Cortex of kidney (tissue), 1 donor: Measurements from ENCODE around the gene PPBP.
"Not testable (repeated sequence)": the region's sequence is repeated elsewhere in the genome, so short reads cannot be mapped to it uniquely, and the experiment has no call there.

Experiments
- DNase-seq: peaks from one replicate; lab custom pipeline; 2025; lab: John Stamatoyannopoulos, UW

PPBP gene

DNA sequence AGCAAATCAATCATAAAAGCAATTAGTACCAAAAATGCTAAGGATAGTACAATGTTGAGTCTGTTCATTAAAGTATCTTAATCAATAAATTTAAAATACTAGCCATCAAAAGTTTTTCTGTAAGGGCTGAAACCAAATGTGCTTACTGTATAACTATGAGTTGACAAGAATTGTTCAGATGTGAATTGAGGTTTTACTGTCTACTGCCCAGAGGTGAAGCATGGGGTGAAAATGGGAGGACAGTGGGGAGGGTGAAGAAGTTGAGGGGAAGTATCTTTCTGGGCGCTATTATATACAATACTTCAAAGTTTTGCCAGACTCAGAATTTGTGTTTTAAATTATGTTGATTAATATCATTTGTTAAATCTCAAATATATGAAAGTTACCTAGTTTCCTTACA lies 4.1 kb upstream of the PPBP start:
- no peak for DNase-seq

- DNase-seq = no peak
These were observed 3.7 kb upstream of the PPBP start for GRCh38 chr4:73991742-73992000.

GRCh38 chr4:73990988-73991741 lies 3.2 kb upstream of the PPBP start:
- DNase-seq = no peak

GRCh38 chr4:73989928-73990327 lies 1.9 kb upstream of the PPBP start:
- no peak for DNase-seq

DNA sequence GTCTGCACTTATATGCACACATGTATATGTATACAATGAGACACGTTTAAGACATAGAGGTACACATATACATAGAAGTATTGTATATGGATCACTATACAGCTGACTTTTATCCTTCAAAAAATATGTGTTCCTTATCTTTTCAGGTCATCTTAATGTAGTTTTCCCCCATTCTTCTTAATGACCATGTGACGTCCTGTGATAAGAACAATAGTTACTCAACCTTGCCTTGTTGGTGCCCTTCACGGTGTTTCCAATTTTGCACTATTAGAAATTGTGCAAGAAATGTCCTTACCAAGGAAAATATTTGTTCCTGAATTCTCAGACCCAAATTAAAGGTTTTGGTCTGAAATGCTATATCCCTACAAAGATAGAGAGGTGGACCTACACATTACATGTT lies 1.0 kb upstream of the PPBP start:
- no peak for DNase-seq

GRCh38 chr4:73985528-73985852 lies 2.5 kb downstream of the PPBP start:
- no peak for DNase-seq

DNA sequence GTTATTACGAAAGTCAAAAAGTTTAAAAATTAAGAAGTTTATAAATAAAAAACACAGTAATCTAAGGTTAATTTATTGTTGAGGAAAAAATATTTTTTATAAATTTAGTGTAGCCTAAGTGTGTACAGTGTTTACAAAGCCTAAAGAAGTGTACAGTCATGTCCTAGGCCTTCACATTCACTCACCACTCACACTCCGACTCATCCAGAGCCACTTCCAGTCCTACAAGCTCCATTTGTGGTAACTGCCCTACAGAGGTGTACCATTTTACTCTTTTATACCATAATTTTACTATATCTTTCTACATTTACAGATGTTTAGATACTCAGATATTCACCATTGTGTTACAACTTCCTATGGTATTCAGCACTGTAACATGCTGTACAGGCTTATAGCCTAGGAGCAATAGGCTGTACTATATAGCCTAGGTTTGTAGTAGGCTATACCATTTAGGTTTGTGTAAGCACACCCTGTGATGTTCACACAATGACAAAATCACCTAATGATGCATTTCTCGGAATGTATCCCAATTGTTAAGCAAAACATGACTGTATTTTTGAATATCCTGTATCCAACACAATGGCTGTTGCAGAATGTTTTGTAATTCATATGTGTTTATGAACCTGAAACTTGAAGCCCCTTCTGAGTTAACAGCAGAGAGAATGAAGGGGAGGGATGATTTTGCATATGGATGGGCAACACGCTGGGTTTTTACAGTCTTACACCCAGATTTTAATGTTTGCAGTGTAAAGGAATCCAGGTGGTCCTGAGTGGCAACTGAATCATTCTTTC lies 3.1 kb downstream of the PPBP start:
- no peak for DNase-seq

DNA sequence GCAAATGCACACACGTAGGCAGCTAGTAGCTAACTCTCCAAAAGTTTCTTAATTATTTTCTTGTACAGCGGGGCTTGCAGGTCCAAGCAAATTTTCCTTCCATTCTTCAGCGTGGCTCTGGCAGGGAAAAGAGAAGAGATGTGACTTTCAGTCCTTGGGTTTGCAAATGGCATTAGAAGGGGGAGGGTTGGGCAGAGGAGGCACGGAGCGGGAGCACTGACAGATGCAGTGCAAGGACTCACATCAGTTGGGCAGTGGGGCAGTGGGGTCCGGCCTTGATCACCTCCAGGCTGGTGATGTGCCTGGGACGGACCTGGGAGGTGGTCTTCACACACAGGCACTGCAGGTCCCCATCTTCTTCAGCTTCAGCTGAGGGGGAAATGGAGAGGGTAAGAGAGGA lies 6.8 kb downstream of the PPBP start:
- not testable (repeated sequence) for DNase-seq

DNA sequence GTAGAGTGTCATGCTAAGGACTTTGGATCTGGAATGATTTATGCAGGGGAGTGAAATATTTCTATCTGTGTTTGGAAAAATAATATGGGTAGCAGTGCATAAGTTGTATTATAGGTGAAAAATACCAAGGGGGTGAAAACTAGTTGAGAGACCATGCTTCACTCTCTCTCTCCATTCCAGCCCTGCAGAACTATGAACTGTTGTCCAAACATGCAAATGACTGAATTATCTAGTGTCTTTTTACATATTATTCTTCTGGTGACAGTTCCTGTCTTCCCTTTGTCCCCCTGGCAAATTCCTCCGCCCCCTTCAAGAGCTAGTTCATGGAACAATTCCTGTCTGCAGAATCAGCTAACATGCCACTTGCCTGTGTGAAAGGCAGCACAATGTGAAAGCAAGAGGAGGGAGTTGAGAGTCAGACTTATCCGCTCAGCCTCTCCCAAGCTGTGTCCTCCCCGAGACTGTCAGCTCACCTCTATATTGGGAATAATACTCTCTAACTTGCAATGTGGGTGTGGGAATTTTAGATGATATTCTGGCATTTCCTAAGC lies 8.5 kb downstream of the PPBP start:
- DNase-seq = no peak

GRCh38 chr4:73978886-73979285 lies 9.1 kb downstream of the PPBP start:
- no peak for DNase-seq

DNA sequence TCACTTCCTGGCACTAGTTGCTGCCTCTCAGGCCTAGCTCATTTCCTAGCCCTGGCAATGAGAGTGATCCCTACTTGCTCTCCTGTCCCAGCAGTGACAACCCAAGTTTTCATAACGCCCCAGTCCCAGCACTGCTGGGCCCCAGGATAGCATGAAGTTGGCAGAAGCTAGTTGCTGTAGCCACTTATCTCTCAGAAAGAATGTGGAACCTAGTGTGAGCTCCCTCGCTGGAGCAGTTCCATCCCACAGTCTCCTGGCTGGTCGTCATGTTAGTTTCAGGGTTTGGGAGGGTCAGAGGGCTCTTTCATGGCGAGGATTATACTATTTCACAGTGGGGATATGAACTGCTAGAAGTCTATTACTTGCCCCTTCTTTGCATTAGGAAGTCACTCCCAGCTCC lies 11.3 kb downstream of the PPBP start:
- DNase-seq = no peak

- DNase-seq = no peak
These were observed 11.8 kb downstream of the PPBP start for GRCh38 chr4:73976217-73976616.

GRCh38 chr4:73974352-73974751 lies 13.6 kb downstream of the PPBP start:
- no peak for DNase-seq

GRCh38 chr4:73970945-73971344 lies 17.0 kb downstream of the PPBP start:
- DNase-seq = no peak

DNA sequence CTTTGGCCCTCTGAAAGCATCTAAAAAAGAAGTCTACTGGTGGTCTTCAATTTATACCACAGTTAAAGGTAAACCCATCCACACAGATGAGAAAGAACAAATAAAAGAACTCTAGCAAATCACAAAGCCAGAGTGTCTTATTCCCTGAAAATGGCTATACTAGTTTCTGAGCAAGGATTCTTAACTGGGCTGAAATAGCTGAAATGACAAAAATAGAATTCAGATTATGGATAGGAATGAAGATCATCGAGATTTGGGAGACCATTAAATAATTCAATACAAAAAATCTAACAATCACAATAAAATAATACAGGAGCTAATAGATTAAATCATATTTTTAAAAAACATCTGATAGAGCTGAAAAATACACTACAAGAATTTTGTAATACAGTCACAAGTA lies 18.0 kb downstream of the PPBP start:
- DNase-seq = no peak

DNA sequence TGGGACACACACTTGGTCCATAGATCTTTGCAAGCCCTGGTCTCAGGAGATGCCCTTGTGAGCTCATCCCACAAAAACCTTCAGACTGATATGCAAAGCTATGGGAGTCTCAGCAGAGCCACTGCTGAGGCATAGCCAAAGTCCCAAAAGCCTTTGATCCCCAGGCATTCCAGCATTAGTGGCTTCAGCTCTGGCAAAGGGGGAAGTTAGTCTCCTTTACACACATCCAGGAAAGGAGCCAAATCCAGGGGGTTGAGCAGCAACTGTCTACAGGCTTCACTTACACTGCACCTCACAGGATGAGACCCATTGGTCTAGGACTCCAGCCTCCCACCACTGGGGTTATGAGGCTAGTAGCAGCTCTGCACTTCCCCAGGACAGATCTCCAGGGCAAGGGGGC lies 20.1 kb downstream of the PPBP start:
- DNase-seq = no peak

DNA sequence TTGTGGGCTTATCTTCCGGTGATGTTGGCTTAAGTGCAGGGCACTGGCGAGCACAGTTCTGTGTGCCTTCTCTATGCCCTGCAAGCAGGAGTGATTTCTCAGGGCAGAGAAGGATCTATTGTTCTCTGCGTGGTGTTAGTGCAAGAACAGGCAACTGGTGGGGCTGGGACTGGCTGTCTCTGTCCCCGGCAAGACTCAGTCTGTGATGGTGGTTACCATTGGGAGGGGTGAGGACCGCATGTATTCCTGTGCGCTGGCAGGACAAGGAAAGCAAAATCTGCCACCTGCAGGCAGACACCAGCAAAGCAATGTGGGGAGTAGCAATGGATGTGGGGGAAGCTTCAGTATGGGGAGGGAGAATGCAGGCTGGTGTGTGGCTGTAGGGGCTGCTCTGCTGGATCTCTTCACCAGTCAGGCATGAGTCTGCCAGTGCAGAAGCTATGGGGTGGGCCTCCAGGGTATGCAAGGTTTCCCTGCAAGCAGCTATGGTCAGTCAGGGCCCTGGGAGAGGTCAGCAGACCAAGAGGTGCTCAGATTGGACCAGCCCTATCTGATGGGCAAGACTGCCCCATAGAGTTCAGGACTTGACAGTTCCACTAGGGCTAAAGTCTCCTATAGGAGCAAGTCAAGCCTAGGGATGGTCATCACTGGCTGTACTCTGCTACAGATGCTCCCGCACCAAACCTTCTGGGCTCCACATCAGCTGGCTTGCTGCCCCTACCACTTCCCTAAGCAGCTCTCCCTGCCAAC lies 23.0 kb downstream of the PPBP start:
- no peak for DNase-seq

DNA sequence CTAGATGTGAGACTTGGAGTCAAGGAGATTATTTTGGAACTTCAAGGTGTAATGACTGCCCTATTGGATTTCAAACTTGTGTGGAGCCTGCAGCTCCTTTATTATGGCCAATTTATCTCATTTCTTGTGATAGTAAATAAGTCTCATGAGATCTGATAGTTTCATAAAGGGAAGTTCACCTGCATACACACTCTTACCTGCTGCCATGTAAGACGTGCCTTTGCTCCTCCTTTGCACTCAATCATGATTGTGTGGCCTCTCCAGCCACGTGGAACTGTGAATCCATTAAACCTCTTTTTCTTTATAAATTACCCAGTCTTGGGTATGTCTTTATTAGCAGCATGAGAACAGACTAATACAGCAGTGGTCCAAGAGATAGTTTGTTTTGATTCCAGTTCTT lies 25.3 kb downstream of the PPBP start:
- DNase-seq = no peak

GRCh38 chr4:73959041-73959440 lies 28.9 kb downstream of the PPBP start:
- DNase-seq = not testable (repeated sequence)

DNA sequence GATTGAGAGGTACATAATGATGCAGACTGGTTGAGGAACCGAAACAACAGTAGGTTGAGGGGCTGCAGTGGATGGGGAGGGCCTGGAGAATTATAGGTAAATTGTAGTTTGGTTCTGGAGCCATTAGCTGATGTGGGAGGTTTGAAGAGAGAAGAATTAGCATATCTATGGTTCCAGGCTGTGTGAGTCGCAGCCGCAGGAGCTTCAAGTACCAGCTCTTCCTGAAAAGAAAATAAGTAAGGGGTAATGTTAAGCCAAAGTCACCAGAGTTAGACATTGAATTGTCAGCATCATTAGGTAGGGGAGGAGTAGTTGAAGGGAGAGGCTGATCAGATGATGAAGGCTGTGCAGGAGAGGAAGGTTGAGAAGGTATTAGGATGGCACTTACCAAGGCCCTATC lies 35.6 kb downstream of the PPBP start:
- no peak for DNase-seq

DNA sequence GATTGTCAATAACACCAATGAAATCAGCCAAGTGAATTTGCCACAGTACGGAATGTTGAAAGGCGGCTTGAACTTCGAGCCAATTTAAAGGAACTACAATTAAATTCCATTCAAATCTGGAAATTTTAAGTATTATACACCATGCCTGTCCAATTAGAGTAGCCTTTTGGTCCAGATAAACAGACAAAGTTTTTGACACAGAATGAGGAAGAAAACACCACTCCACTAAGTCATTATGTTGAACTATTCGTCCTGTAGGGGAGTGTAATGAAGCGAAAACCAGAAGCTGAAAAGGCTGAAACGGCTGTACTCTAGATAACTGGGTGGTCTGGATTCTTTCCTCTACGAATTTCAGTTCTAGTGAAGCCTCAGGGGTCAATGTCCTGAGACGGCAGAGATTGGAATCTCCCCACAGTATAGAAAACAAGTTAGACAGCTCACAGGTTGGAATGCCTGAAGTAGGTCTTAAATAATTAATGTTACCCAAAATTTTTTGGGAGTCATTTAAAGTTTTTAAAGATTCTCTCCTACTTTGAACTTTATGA lies 37.5 kb downstream of the PPBP start:
- not testable (repeated sequence) for DNase-seq

- DNase-seq = no peak
These were observed 38.8 kb downstream of the PPBP start for GRCh38 chr4:73948990-73949706.
